H1 (cell line): ENCODE measurements around the gene ENKUR. TPM values are rescaled to one million over a fixed set of nuclear protein-coding genes. Genes with fewer than 3 reads are reported as not detected.

Experiments
- CEBPB ChIP-seq: IDR thresholded peaks from 2 replicates; pipeline ENCODE4 v1.6.1; 2012; ENCODE audit warnings: low read depth, low read length
- HDAC6 ChIP-seq: IDR thresholded peaks from one replicate; pipeline ENCODE4 v1.7.1; 2012; ENCODE audit warnings: low read depth, mild to moderate bottlenecking, inconsistent platforms, low read length, moderate library complexity
- KDM5A ChIP-seq: fragments of 200-600 bp; IDR thresholded peaks from 2 replicates; pipeline ENCODE4 v1.7.1; 2012; ENCODE audit warnings: mild to moderate bottlenecking, low read length, inconsistent platforms, mixed read lengths
- SIN3A ChIP-seq, 2 experiments: IDR thresholded peaks in 1 of 2; conservative IDR thresholded peaks in 1 of 2; 2 replicates each; pipeline ENCODE4 v1.6.1; 2011 to 2012; ENCODE audit warnings: low read length in 2 of 2, improper control_type of control experiment in 1 of 2, low read depth in 1 of 2, mild to moderate bottlenecking in 1 of 2
- polyA plus RNA-seq, 7 experiments: library from polyadenylated mRNA; depleted of rRNA in 3 of 7; stranded (reverse) in 5 of 7; unstranded in 2 of 7; fragments of >200 nt in 5 of 7; fragments of 200-250 nt in 2 of 7; gene quantifications; 1 replicate in 5 of 7; 2 replicates in 1 of 7; 4 replicates in 1 of 7; pipeline versions ENCODE4 v1.2.1 to v1.2.3, GENCODE V29; 2011 to 2013; ENCODE audit warnings: missing spikeins in 2 of 7, mixed read lengths in 2 of 7
- total RNA-seq: library from RNA; stranded (reverse); fragmentation: NEBNext Ultra II Directional; extraction: Animal tissue kit (Norgen Biotek cat#: 25700); gene quantifications from 2 replicates; pipeline ENCODE4 v1.2.1, GENCODE V29; 2021
- TF ChIP-seq, protein P1 (sequence below): fragments of 300-600 bp; sonication (generic); IDR thresholded peaks from 2 replicates; pipeline ENCODE4 v1.7.1; 2012; ENCODE audit warnings: low read length, moderate library complexity, mild to moderate bottlenecking, inconsistent platforms; ENCODE audit not compliant: insufficient replicate concordance

Gene ENKUR
- total and polyA plus RNA-seq, 2 of the 8 experiments (the other 6 are each of a cell fraction or from before 2014, with no cell fraction given): not detected

- TF ChIP-seq, protein P1, sequence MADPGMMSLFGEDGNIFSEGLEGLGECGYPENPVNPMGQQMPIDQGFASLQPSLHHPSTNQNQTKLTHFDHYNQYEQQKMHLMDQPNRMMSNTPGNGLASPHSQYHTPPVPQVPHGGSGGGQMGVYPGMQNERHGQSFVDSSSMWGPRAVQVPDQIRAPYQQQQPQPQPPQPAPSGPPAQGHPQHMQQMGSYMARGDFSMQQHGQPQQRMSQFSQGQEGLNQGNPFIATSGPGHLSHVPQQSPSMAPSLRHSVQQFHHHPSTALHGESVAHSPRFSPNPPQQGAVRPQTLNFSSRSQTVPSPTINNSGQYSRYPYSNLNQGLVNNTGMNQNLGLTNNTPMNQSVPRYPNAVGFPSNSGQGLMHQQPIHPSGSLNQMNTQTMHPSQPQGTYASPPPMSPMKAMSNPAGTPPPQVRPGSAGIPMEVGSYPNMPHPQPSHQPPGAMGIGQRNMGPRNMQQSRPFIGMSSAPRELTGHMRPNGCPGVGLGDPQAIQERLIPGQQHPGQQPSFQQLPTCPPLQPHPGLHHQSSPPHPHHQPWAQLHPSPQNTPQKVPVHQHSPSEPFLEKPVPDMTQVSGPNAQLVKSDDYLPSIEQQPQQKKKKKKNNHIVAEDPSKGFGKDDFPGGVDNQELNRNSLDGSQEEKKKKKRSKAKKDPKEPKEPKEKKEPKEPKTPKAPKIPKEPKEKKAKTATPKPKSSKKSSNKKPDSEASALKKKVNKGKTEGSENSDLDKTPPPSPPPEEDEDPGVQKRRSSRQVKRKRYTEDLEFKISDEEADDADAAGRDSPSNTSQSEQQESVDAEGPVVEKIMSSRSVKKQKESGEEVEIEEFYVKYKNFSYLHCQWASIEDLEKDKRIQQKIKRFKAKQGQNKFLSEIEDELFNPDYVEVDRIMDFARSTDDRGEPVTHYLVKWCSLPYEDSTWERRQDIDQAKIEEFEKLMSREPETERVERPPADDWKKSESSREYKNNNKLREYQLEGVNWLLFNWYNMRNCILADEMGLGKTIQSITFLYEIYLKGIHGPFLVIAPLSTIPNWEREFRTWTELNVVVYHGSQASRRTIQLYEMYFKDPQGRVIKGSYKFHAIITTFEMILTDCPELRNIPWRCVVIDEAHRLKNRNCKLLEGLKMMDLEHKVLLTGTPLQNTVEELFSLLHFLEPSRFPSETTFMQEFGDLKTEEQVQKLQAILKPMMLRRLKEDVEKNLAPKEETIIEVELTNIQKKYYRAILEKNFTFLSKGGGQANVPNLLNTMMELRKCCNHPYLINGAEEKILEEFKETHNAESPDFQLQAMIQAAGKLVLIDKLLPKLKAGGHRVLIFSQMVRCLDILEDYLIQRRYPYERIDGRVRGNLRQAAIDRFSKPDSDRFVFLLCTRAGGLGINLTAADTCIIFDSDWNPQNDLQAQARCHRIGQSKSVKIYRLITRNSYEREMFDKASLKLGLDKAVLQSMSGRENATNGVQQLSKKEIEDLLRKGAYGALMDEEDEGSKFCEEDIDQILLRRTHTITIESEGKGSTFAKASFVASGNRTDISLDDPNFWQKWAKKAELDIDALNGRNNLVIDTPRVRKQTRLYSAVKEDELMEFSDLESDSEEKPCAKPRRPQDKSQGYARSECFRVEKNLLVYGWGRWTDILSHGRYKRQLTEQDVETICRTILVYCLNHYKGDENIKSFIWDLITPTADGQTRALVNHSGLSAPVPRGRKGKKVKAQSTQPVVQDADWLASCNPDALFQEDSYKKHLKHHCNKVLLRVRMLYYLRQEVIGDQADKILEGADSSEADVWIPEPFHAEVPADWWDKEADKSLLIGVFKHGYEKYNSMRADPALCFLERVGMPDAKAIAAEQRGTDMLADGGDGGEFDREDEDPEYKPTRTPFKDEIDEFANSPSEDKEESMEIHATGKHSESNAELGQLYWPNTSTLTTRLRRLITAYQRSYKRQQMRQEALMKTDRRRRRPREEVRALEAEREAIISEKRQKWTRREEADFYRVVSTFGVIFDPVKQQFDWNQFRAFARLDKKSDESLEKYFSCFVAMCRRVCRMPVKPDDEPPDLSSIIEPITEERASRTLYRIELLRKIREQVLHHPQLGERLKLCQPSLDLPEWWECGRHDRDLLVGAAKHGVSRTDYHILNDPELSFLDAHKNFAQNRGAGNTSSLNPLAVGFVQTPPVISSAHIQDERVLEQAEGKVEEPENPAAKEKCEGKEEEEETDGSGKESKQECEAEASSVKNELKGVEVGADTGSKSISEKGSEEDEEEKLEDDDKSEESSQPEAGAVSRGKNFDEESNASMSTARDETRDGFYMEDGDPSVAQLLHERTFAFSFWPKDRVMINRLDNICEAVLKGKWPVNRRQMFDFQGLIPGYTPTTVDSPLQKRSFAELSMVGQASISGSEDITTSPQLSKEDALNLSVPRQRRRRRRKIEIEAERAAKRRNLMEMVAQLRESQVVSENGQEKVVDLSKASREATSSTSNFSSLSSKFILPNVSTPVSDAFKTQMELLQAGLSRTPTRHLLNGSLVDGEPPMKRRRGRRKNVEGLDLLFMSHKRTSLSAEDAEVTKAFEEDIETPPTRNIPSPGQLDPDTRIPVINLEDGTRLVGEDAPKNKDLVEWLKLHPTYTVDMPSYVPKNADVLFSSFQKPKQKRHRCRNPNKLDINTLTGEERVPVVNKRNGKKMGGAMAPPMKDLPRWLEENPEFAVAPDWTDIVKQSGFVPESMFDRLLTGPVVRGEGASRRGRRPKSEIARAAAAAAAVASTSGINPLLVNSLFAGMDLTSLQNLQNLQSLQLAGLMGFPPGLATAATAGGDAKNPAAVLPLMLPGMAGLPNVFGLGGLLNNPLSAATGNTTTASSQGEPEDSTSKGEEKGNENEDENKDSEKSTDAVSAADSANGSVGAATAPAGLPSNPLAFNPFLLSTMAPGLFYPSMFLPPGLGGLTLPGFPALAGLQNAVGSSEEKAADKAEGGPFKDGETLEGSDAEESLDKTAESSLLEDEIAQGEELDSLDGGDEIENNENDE: no peak
- no peak for TF ChIP-seq CEBPB
- TF ChIP-seq HDAC6: no peak
- no peak for TF ChIP-seq KDM5A
- TF ChIP-seq SIN3A (conservative IDR thresholded peaks at IDR 0.05 in 1 of 2, IDR thresholded peaks at IDR 0.05 in 1 of 2; ENCODE audit: low read depth in 1 of 2, low read length in 2 of 2): no peak
These were observed 20.9 kb downstream of the ENKUR start (continued) for GRCh38 chr10:24995072-24995471.
